Ishikawa (cell line): ENCODE results near the gene ZBED4.

Experiments
- CEBPB ChIP-seq: IDR thresholded peaks from 2 replicates; pipeline ENCODE4 v1.6.1; 2012
- CREB1 ChIP-seq: IDR thresholded peaks from 2 replicates; pipeline ENCODE4 v1.6.1; 2012; ENCODE audit warnings: low read depth
- EGR1 ChIP-seq: IDR thresholded peaks from 2 replicates; pipeline ENCODE4 v1.6.1; 2012
- EP300 ChIP-seq: IDR thresholded peaks from 2 replicates; pipeline ENCODE4 v1.6.1; 2012; ENCODE audit warnings: borderline replicate concordance
- FOXM1 ChIP-seq: IDR thresholded peaks from 2 replicates; pipeline ENCODE4 v1.6.1; 2012; ENCODE audit warnings: low read depth, borderline replicate concordance
- NFIC ChIP-seq: IDR thresholded peaks from 2 replicates; pipeline ENCODE4 v1.6.1; 2012
- RAD21 ChIP-seq: IDR thresholded peaks from 2 replicates; pipeline ENCODE4 v1.6.1; 2012; ENCODE audit warnings: low read depth
- TAF1 ChIP-seq: IDR thresholded peaks from 2 replicates; pipeline ENCODE4 v1.6.1; 2012; ENCODE audit warnings: low read depth, mild to moderate bottlenecking
- TCF12 ChIP-seq: IDR thresholded peaks from 2 replicates; pipeline ENCODE4 v1.6.1; 2012; ENCODE audit warnings: low read depth
- TEAD4 ChIP-seq: IDR thresholded peaks from 2 replicates; pipeline ENCODE4 v1.6.1; 2012
- YY1 ChIP-seq: IDR thresholded peaks from 2 replicates; pipeline ENCODE4 v1.6.1; 2012; ENCODE audit warnings: low read depth
- ZBTB7A ChIP-seq: IDR thresholded peaks from 2 replicates; pipeline ENCODE4 v1.6.1; 2012; ENCODE audit warnings: low read depth
- TF ChIP-seq, protein P1 (sequence below): IDR thresholded peaks from 2 replicates; pipeline ENCODE4 v1.6.1; 2012
- TF ChIP-seq, protein P2 (sequence below): IDR thresholded peaks from 2 replicates; pipeline ENCODE4 v1.6.1; 2012
- TF ChIP-seq, protein P3 (sequence below): IDR thresholded peaks from 2 replicates; pipeline ENCODE4 v1.6.1; 2012; ENCODE audit warnings: low read depth, mild to moderate bottlenecking

ZBED4 gene

DNA sequence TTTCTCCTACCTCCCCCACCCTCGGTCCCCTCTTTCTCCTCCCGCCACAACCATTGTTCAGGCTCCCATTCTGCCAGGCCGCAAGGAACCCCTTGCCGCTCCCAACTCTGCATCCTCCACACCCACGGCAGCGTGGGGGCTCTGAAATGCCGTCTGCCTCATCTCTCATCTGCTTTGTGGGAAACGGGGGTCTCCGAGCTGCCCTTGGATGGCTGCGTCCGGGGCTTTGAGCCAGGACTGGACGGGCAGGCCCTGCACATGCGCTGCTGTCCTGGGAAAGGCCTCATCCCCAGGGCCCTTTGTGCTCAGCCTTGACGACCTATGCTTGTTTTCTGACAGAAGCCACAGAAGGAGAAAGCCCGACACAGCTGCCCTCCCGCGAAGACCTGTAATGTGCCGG, 73.3 kb downstream of the ZBED4 start:
- TF ChIP-seq, protein P1, sequence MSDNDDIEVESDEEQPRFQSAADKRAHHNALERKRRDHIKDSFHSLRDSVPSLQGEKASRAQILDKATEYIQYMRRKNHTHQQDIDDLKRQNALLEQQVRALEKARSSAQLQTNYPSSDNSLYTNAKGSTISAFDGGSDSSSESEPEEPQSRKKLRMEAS: no peak
- TF ChIP-seq, protein P2, sequence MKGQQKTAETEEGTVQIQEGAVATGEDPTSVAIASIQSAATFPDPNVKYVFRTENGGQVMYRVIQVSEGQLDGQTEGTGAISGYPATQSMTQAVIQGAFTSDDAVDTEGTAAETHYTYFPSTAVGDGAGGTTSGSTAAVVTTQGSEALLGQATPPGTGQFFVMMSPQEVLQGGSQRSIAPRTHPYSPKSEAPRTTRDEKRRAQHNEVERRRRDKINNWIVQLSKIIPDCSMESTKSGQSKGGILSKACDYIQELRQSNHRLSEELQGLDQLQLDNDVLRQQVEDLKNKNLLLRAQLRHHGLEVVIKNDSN: no peak
- TF ChIP-seq TAF1: no peak
- no peak for TF ChIP-seq ZBTB7A
- no peak for TF ChIP-seq TCF12
- no peak for TF ChIP-seq TEAD4
- TF ChIP-seq NFIC: no peak
- TF ChIP-seq, protein P3, sequence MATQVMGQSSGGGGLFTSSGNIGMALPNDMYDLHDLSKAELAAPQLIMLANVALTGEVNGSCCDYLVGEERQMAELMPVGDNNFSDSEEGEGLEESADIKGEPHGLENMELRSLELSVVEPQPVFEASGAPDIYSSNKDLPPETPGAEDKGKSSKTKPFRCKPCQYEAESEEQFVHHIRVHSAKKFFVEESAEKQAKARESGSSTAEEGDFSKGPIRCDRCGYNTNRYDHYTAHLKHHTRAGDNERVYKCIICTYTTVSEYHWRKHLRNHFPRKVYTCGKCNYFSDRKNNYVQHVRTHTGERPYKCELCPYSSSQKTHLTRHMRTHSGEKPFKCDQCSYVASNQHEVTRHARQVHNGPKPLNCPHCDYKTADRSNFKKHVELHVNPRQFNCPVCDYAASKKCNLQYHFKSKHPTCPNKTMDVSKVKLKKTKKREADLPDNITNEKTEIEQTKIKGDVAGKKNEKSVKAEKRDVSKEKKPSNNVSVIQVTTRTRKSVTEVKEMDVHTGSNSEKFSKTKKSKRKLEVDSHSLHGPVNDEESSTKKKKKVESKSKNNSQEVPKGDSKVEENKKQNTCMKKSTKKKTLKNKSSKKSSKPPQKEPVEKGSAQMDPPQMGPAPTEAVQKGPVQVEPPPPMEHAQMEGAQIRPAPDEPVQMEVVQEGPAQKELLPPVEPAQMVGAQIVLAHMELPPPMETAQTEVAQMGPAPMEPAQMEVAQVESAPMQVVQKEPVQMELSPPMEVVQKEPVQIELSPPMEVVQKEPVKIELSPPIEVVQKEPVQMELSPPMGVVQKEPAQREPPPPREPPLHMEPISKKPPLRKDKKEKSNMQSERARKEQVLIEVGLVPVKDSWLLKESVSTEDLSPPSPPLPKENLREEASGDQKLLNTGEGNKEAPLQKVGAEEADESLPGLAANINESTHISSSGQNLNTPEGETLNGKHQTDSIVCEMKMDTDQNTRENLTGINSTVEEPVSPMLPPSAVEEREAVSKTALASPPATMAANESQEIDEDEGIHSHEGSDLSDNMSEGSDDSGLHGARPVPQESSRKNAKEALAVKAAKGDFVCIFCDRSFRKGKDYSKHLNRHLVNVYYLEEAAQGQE: no peak
- TF ChIP-seq CEBPB: no peak
- no peak for TF ChIP-seq YY1
- TF ChIP-seq RAD21: no peak
- TF ChIP-seq FOXM1: no peak

DNA sequence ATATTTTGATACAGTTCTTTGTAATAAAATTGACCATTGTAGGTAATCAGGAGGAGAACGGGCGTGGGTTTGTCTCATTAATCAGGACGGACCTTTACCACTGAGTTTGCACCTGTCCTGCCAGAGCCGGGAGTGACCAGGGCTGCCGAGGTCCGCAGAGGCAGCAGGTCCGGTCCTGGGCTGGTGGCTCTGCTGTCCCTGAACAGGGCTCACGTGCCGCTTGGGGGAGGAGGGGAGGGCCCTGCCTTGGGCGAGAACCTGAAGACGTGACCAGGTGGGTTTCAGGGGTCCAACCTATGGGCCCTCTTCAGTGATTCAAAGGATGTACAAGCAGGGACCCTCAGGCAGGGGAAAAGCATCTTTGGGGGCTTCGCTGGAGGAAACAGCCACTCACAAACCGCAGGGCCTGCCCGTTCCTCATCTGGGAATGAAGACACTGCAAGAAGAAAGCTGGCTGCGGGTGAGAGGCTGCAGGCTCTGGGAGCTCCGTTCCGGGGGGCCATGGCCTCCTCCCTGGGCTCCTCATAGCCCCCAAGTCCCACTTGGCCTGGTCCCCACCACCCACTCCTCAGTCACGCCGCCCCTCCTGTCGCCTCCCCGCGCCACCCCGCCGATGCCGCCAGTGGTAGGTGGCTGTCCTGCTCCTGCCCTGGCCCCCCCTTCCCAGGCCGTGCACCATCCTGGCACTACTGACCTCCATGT, 74.0 kb downstream of the ZBED4 start:
- TF ChIP-seq EP300: no peak
- TF ChIP-seq, protein P2: no peak
- TF ChIP-seq RAD21: no peak
- no peak for TF ChIP-seq YY1

DNA sequence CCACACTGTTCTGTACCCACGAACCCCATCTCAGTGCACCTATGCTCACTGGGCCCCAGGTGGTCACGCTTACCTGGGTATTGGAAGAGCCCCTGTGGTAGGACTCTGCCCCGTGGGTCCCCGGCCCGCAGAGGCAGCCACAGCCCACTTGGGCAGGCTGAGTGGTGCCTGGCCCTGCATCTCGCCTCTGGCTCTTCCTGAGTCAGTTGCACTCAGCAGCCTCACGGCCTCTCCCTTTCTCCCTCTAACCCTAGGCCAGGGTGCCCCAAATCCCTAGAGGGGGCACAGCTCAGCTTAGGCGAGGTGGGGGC, 74.5 kb downstream of the ZBED4 start:
- TF ChIP-seq TAF1 (no peak), TEAD4 (no peak), EGR1 (no peak), NFIC (no peak), RAD21 (no peak), ZBTB7A (no peak), EP300 (no peak), CREB1 (no peak), FOXM1 (no peak), YY1 (no peak), CEBPB (no peak), TCF12 (no peak)
- TF ChIP-seq, protein P3: no peak
- TF ChIP-seq, protein P2: no peak
- TF ChIP-seq, protein P1: no peak

DNA sequence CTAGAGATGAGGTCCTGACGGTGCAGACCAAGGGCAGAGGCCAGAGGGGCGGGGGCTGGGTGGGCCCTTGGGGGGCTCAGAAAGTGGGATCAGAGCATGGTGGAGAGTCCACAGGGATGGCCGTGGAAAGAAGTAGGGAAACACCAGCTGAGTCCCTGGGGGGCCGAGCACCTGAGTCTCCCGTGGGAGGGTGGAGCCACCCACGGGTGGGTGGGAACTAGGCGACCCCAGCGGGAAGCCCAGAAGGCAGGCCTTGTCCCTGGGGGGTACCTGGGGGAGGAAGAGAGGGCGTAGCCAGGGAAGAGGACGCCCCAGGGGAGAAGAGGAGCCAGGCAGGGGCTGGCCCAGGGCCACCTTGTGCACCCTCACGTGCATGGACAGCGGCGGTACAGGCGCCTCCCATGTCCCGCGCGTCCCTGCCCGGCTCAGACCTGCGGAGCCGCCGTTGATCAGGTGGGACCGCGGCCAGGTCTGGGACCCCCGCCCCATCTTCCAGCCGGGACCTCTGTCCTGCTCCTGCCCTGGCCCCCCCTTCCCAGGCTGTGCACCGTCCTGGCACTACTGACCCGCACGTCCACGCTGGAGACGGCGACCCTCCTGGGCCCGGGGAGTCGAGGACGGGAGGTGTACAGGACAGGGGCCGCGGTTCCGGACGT, 75.0 kb downstream of the ZBED4 start:
- no peak for TF ChIP-seq RAD21
- TF ChIP-seq, protein P1: no peak
- TF ChIP-seq NFIC: no peak
- TF ChIP-seq YY1: no peak
- TF ChIP-seq, protein P3: no peak
- no peak for TF ChIP-seq TEAD4
- TF ChIP-seq, protein P2: no peak
- no peak for TF ChIP-seq EGR1
- no peak for TF ChIP-seq TAF1
- TF ChIP-seq CREB1: no peak
- TF ChIP-seq ZBTB7A: no peak
- no peak for TF ChIP-seq FOXM1
- no peak for TF ChIP-seq CEBPB
- TF ChIP-seq EP300: no peak
